ENCODE data around the gene CLDN34.

Gene CLDN34

DNA sequence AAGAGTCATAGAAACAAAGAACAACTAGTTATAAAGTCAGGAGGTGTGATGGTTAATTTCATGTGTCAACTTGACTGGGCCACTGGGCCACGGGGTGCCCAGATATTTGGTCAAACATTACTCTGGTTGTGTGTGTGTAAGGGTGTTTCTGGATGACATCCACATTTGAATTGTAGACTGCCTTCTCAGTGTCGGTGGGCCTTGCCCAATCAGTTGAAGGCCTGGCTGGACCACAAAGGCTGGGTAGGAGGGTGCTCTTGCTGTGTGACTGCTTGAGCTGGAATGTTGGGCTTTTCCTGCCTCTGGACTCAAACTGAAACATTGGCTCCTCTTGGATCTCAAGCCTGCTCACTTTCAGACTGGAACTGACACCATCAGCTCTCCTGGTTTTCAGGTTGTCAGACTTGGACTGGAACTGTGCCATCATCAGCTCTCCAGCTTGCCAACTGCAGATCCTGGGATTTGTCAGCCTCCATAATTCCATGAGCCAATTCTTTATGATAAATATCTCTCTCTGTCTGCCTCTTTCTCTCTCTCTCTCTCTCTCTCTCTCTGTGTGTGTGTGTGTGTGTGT, 41.4 kb downstream of the CLDN34 start:
- ChIA-PET POLR2A (no interaction called here), CTCF (no interaction called here)
- TF ChIP-seq BHLHE40 (IDR thresholded peaks at IDR 0.05; ENCODE audit: borderline replicate concordance): no peak
- TF ChIP-seq FOXM1 (IDR thresholded peaks at IDR 0.05; ENCODE audit: borderline replicate concordance): no peak
- no peak for TF ChIP-seq FOXK2 (IDR thresholded peaks at IDR 0.05)
- no peak for TF ChIP-seq SP1 (IDR thresholded peaks at IDR 0.05)
- TF ChIP-seq FOXA1 (IDR thresholded peaks at IDR 0.05): no peak
- TF ChIP-seq, protein P1, sequence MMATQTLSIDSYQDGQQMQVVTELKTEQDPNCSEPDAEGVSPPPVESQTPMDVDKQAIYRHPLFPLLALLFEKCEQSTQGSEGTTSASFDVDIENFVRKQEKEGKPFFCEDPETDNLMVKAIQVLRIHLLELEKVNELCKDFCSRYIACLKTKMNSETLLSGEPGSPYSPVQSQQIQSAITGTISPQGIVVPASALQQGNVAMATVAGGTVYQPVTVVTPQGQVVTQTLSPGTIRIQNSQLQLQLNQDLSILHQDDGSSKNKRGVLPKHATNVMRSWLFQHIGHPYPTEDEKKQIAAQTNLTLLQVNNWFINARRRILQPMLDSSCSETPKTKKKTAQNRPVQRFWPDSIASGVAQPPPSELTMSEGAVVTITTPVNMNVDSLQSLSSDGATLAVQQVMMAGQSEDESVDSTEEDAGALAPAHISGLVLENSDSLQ (IDR thresholded peaks at IDR 0.05): no peak
- DNase-seq (ENCODE audit: extremely low spot score): no peak

DNA sequence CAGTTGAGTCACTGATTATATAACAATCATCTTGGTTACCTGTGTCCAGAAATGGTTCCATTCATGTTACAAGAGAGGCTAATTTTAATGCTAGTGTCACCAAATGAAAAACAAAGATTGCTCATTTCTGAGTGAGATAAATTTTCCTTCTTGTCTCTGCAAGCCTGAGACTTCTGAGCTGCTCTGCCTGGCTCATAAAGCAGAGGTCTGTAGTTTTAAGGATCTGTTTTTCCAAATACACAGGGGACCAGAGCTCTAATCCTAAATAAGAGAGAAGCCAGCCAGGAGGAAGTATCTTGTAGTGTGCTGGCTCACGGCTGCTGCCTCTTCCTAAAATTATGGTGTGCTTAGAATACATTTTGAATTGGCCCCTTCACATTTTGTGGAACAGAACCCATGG, 42.6 kb downstream of the CLDN34 start:
- POLR2A ChIA-PET: no interaction called here
- CTCF ChIA-PET: no interaction called here
- no peak for TF ChIP-seq ELF4 (IDR thresholded peaks at IDR 0.05)
- DNase-seq (ENCODE audit: extremely low spot score): no peak

DNA sequence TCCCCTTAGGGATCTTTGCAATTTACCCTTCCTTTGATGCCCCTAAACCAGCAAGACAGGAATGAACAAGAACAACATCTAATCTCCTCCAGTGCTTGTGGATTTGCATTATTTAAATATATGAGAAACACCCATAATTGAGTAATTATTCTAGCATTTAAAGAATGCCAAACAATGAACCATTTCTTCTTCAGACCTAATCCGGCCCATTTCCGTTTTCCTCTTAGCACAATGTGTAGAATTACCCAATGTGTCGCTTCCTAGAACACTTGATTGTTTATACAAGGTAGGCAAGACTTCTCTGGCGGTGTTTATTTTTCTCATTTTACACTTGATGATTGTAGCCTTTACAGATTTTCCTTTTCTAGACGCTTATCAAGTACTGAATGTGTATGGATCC, 43.5 kb downstream of the CLDN34 start:
- no peak for TF ChIP-seq SP1 (IDR thresholded peaks at IDR 0.05)
- POLR2A ChIA-PET: no interaction called here
- CTCF ChIA-PET: interaction anchor here (1.1 kb wide), 1 partner anchor 109 kb away, joined by 6 read pairs; no protein-coding TSS in a partner anchor
- no peak for DNase-seq (ENCODE audit: extremely low spot score)

DNA sequence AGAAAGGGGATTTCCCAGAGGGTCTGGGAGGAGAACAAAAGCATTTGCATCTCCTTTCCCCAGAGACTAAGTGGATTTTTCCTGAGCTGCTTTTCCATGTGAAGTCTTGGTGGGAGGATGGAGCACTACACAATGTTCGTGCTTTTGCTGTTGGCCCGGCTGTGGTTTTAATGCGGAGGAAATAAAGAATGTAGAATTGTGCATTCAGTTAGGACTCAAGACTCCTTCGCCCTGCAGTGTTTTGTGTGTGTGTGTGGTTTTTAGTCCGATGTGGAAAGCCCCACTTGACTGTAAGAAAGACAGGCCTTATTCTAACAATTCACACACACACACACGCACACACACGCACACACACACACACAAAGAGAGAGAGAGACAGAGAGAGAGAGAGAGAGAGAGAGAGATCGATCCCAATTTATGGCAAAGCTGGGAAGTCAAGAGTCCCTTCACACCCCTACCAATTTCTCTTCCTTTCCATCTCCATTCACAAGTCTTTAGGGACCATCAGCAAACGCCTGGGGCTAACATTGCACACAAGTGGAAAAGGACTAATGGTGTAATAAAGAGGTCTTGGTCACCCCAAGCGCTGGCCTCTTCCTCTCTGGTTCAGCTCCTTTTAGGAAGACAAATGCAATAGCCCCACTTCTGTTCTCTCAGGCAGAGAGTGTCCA, 44.2 kb downstream of the CLDN34 start:
- DNase-seq (ENCODE audit: extremely low spot score): no peak
- CTCF ChIA-PET: interaction anchor here (1.1 kb wide), 1 partner anchor 108 kb away, joined by 6 read pairs; no protein-coding TSS in a partner anchor
- POLR2A ChIA-PET: no interaction called here
- TF ChIP-seq FOXA1 (IDR thresholded peaks at IDR 0.05): no peak
- no peak for TF ChIP-seq ARNT (IDR thresholded peaks at IDR 0.05)
- TF ChIP-seq FOXM1 (IDR thresholded peaks at IDR 0.05; ENCODE audit: borderline replicate concordance): no peak
- TF ChIP-seq NFRKB (IDR thresholded peaks at IDR 0.05): no peak
- TF ChIP-seq FOXK2 (IDR thresholded peaks at IDR 0.05): no peak
- no peak for TF ChIP-seq HDGF (IDR thresholded peaks at IDR 0.05; ENCODE audit: borderline replicate concordance)
- TF ChIP-seq LEF1 (IDR thresholded peaks at IDR 0.05; ENCODE audit: borderline replicate concordance): no peak
- TF ChIP-seq TARDBP (IDR thresholded peaks at IDR 0.05): no peak
- no peak for TF ChIP-seq ELF4 (IDR thresholded peaks at IDR 0.05)
- no peak for TF ChIP-seq SUZ12 (IDR thresholded peaks at IDR 0.05)

DNA sequence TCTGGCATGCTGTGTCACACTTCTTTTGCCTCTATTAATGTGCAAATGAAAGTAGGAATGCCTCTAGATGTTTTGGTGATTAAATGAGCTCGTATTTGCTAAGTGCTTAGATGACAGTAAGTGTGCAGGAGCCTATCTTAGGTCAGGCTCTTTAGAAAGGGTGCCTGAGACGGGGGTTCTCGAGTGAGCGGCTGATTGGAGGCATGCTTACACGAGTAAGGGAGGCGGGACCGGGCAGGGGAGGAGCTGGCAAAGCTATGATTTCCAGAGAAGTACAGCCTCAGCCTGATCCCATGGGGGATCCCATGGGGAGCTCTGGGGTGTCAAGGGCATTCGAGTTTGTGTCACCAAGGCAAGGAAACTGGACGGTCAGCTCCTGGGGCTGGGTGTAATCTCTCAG, 44.8 kb downstream of the CLDN34 start:
- CTCF ChIA-PET: interaction anchor here (1.1 kb wide), 1 partner anchor 108 kb away, joined by 6 read pairs; no protein-coding TSS in a partner anchor

DNA sequence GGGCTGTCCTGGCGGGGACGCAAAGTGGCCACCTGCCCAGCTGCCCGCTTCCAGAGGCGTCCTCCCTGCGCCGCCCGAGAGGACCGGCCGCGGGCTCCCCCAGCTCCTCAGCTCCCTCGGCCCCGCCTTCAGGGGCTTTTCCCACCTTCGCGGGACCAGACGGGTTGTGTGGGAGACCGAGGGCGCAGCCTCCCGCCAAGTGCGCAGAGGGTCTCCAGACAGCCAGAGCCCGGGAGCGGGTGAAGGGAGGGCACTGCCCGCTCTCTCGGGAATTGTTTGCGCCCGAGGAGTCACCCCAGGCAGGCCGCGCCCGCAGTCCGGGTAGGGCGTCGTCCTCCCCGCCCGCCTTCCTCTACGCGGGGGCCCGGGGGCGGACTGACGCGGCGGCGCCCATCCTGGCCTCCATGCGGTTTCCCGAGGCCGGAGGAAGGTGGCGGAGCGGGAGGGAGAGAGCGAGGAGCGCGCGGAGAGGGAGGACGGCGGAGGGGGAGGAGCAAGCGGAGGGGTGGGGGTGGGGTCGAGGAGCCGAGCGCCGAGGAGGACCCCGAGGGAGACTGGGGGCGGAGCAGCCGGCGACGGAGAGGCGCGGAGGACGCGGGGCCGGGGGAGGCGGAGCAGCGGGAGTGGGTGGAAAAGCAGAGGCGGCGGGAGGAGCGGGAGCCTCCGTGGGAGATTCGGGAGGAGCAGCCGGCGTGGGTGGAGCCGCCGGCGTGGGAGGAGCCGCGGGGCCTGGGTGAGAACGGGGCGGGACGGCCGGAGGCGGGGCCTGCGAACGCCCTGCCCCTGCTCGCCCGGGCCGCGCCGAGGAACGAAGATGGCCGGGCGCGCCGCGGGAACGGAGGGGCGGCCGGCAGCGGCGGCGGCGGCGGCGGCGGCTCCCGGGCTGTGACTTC, 47.5 kb downstream of the CLDN34 start:
- POLR2A ChIA-PET: no interaction called here
- no peak for TF ChIP-seq L3MBTL2 (conservative IDR thresholded peaks at IDR 0.05)
- no peak for TF ChIP-seq SP1 (IDR thresholded peaks at IDR 0.05)
- TF ChIP-seq ARNT (IDR thresholded peaks at IDR 0.05): no peak
- no peak for TF ChIP-seq ELF4 (IDR thresholded peaks at IDR 0.05)
- TF ChIP-seq LEF1 (IDR thresholded peaks at IDR 0.05; ENCODE audit: borderline replicate concordance): no peak
- no peak for TF ChIP-seq BHLHE40 (IDR thresholded peaks at IDR 0.05; ENCODE audit: borderline replicate concordance)
- TF ChIP-seq TARDBP (IDR thresholded peaks at IDR 0.05): no peak
- TF ChIP-seq ZNF384 (IDR thresholded peaks at IDR 0.05): no peak
- TF ChIP-seq, protein P1 (IDR thresholded peaks at IDR 0.05): no peak
- no peak for TF ChIP-seq SUZ12 (IDR thresholded peaks at IDR 0.05)
- no peak for TF ChIP-seq NFRKB (IDR thresholded peaks at IDR 0.05)
- no peak for TF ChIP-seq FOXK2 (IDR thresholded peaks at IDR 0.05)
- no peak for TF ChIP-seq FOXA1 (IDR thresholded peaks at IDR 0.05)
- CTCF ChIA-PET: no interaction called here
- DNase-seq (ENCODE audit: extremely low spot score): peak; percentile 78

More for the DNA sequence above, 44.8 kb downstream of the CLDN34 start:
- no peak for DNase-seq (ENCODE audit: extremely low spot score)
- POLR2A ChIA-PET: no interaction called here
- TF ChIP-seq SP1 (IDR thresholded peaks at IDR 0.05): no peak
- TF ChIP-seq HDGF (IDR thresholded peaks at IDR 0.05; ENCODE audit: borderline replicate concordance): no peak
- no peak for TF ChIP-seq BHLHE40 (IDR thresholded peaks at IDR 0.05; ENCODE audit: borderline replicate concordance)
- TF ChIP-seq, protein P1 (IDR thresholded peaks at IDR 0.05): no peak
- no peak for TF ChIP-seq SUZ12 (IDR thresholded peaks at IDR 0.05)
- no peak for TF ChIP-seq FOXA1 (IDR thresholded peaks at IDR 0.05)
- TF ChIP-seq FOXK2 (IDR thresholded peaks at IDR 0.05): no peak
- TF ChIP-seq ELF4 (IDR thresholded peaks at IDR 0.05): no peak

DNA sequence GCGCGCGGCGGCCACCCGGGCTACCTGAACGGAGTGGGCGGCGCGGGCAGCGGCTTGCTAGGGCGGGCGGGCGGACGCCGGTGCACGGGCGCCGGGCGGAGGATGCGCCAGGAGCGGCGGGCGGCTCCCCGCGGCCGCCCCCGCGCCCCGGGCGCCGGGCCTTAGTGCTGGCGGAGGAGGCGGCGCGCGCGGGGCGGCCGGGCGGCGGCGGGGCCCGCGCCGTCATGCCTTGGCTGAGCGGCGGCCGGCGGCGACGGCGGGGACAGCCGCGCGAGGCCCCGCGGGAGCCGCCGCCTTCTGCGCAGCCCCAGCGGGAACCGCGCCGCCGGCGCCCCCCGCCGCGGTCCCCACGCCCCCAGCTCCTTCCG, 48.2 kb downstream of the CLDN34 start:
- POLR2A ChIA-PET: no interaction called here
- no peak for DNase-seq (ENCODE audit: extremely low spot score)
- TF ChIP-seq SP1 (IDR thresholded peaks at IDR 0.05) (no peak), TARDBP (IDR thresholded peaks at IDR 0.05) (no peak), ZNF384 (IDR thresholded peaks at IDR 0.05) (no peak), HDGF (IDR thresholded peaks at IDR 0.05; ENCODE audit: borderline replicate concordance) (no peak), CTBP1 (IDR thresholded peaks at IDR 0.05; ENCODE audit: borderline replicate concordance) (no peak), FOXK2 (IDR thresholded peaks at IDR 0.05) (no peak), SUZ12 (IDR thresholded peaks at IDR 0.05) (no peak), ELF4 (IDR thresholded peaks at IDR 0.05) (no peak), ARNT (IDR thresholded peaks at IDR 0.05) (no peak), FOXA1 (IDR thresholded peaks at IDR 0.05) (no peak)
- TF ChIP-seq, protein P1 (IDR thresholded peaks at IDR 0.05): no peak
- CTCF ChIA-PET: no interaction called here
